Uterus (tissue), 4 donors: ENCODE measurements around the gene IL1F10. TPM values are rescaled to one million over a fixed set of nuclear protein-coding genes. Genes with fewer than 3 reads are reported as not detected.

Experiments
- DNase-seq, 2 donors: peaks; one replicate each; pipeline ENCODE4 v3.0.0-alpha.2; 2019 to 2020
- H3K27ac ChIP-seq, 2 donors: fragments of 200-600 bp; sonication (generic); 1 replicate in 1 of 2; 2 replicates in 1 of 2; pipeline ENCODE4 v1.5.1; 2016 to 2018
- H3K27me3 ChIP-seq, 2 donors: fragments of 200-600 bp; sonication (generic); one replicate each; pipeline ENCODE4 v1.5.1; 2018 to 2019; ENCODE audit warnings: control low read depth in 1 of 2
- H3K36me3 ChIP-seq, 2 donors: fragments of 200-600 bp; sonication (generic); one replicate each; pipeline ENCODE4 v1.5.1; 2019; ENCODE audit warnings: control low read depth in 1 of 2
- H3K4me1 ChIP-seq, 2 donors: fragments of 200-600 bp; sonication (generic); one replicate each; pipeline ENCODE4 v1.5.1; 2018 to 2019; ENCODE audit warnings: control low read depth in 1 of 2
- H3K4me3 ChIP-seq, 2 donors: fragments of 200-600 bp; sonication (generic); 1 replicate in 1 of 2; 2 replicates in 1 of 2; pipeline ENCODE4 v1.5.1; 2018 to 2019; ENCODE audit warnings: mild to moderate bottlenecking in 1 of 2
- H3K9me3 ChIP-seq, 2 donors: fragments of 200-600 bp; sonication (generic); one replicate each; pipeline ENCODE4 v1.5.1; 2019; ENCODE audit warnings: control low read depth in 1 of 2
- CTCF ChIP-seq, 4 experiments: fragments of 200-600 bp in 2 of 4; fragments of 450-650 bp in 2 of 4; sonication (generic) in 2 of 4; IDR thresholded peaks; one replicate each; pipeline ENCODE4 v1.5.1; 2016 to 2019; ENCODE audit warnings: antibody characterized with exemption in 4 of 4, mild to moderate bottlenecking in 2 of 4, moderate library complexity in 1 of 4
- POLR2A ChIP-seq, 2 donors: fragments of 450-650 bp; IDR thresholded peaks; one replicate each; pipeline ENCODE4 v1.6.1; 2016; ENCODE audit warnings: antibody characterized with exemption in 2 of 2, mild to moderate bottlenecking in 1 of 2, moderate library complexity in 1 of 2
- intact Hi-C: fragments of 100-400 bp; cut with DNase I; formaldehyde crosslinking; loops from one replicate; pipeline ENCODE4 v1.15.1; 2023; ENCODE audit warnings: low total_unique reads
- small RNA-seq: library from RNA; depleted of rRNA; stranded (forward); fragments of <200 nt; gene quantifications from one replicate; pipeline ENCODE3, GENCODE V24; 2016
- total RNA-seq, 4 donors: library from RNA; depleted of rRNA in 3 of 4; stranded (reverse); fragments of >200 nt in 3 of 4; gene quantifications; one replicate each; pipeline versions ENCODE4 v1.1.0 to v1.2.4, GENCODE V29; 2014 to 2023
- donor health status: DM: yes; HTN: yes; CAD: no.

IL1F10 gene
- total RNA-seq, 4 donors from 2014 or later, result not detected

GRCh38 chr2:113120861-113121260, 53.1 kb downstream of the IL1F10 start:
- intact Hi-C loops, result no loop called here
- H3K27me3 ChIP-seq, result no peaks in the 10 kb centered on the region
- H3K36me3 ChIP-seq, result no peaks in the 10 kb centered on the region
- TF ChIP-seq POLR2A (IDR thresholded peaks at IDR 0.05), result no peak
- TF ChIP-seq CTCF (IDR thresholded peaks at IDR 0.05), result no peak
- H3K9me3 ChIP-seq, result no peaks in the 10 kb centered on the region
- H3K4me3 ChIP-seq, result no peak overlapping the region
- H3K27ac ChIP-seq, result no peak overlapping the region
- DNase-seq, result no peak
- no peaks in the 10 kb centered on the region for H3K4me1 ChIP-seq

- no peaks in the 10 kb centered on the region for H3K27me3 ChIP-seq
- DNase-seq, result no peak
- H3K4me3 ChIP-seq, result no peak overlapping the region
- no peak for TF ChIP-seq CTCF (IDR thresholded peaks at IDR 0.05)
- no peak for TF ChIP-seq POLR2A (IDR thresholded peaks at IDR 0.05)
- no peaks in the 10 kb centered on the region for H3K9me3 ChIP-seq
- intact Hi-C loops, result no loop called here
- no peak overlapping the region for H3K27ac ChIP-seq
- H3K4me1 ChIP-seq, result no peaks in the 10 kb centered on the region
- H3K36me3 ChIP-seq, result no peaks in the 10 kb centered on the region
Observed at GRCh38 chr2:113122364-113122763, 54.6 kb downstream of the IL1F10 start.

- H3K27me3 ChIP-seq, result no peaks in the 10 kb centered on the region
- no peaks in the 10 kb centered on the region for H3K36me3 ChIP-seq
- DNase-seq, result no peak
- no peak overlapping the region for H3K4me3 ChIP-seq
- no peak for TF ChIP-seq CTCF (IDR thresholded peaks at IDR 0.05)
- TF ChIP-seq POLR2A (IDR thresholded peaks at IDR 0.05), result no peak
- intact Hi-C loops, result no loop called here
- H3K4me1 ChIP-seq, result no peaks in the 10 kb centered on the region
- no peaks in the 10 kb centered on the region for H3K9me3 ChIP-seq
- H3K27ac ChIP-seq, result no peak overlapping the region
Observed at GRCh38 chr2:113123726-113124125, 56.0 kb downstream of the IL1F10 start.

- no peaks in the 10 kb centered on the region for H3K36me3 ChIP-seq
- H3K4me3 ChIP-seq, result no peak overlapping the region
- no peaks in the 10 kb centered on the region for H3K4me1 ChIP-seq
- TF ChIP-seq POLR2A (IDR thresholded peaks at IDR 0.05), result no peak
- TF ChIP-seq CTCF (IDR thresholded peaks at IDR 0.05), result no peak
- H3K9me3 ChIP-seq, result no peaks in the 10 kb centered on the region
- no peak overlapping the region for H3K27ac ChIP-seq
- H3K27me3 ChIP-seq, result no peaks in the 10 kb centered on the region
- DNase-seq, result no peak
- intact Hi-C loops, result no loop called here
Observed at GRCh38 chr2:113124181-113124961, 56.6 kb downstream of the IL1F10 start.

Small RNA genes lying within 50 kb of the gene (small RNA-seq; reads per million reads assigned to genes)
- not detected for gene RNU6-1180P

Other genes with a start within 250 kb of the IL1F10 start
- under 1 TPM in 1 of 4 donors, not detected in 3; 0.26 TPM for gene IL1B, start 231.2 kb upstream of the IL1F10 start, total RNA-seq
- not detected for gene IL37, start 156.8 kb upstream of the IL1F10 start, total RNA-seq
- gene IL36G, start 90.0 kb upstream of the IL1F10 start, total RNA-seq, result not detected
- not detected for gene IL36A, start 62.5 kb upstream of the IL1F10 start, total RNA-seq
- gene IL36B, start 15.1 kb upstream of the IL1F10 start, total RNA-seq, result not detected
- gene IL36RN, start 8.8 kb upstream of the IL1F10 start, total RNA-seq, result not detected
- under 1 TPM in 1 of 4 donors, not detected in 3; 0.77 TPM for gene IL1RN, start 59.6 kb downstream of the IL1F10 start, total RNA-seq
- 10 to 100 TPM in 2 of 4 donors, 1 to 10 TPM in 2; 1.8 to 31.8 (median 7.6) TPM for gene PSD4, start 106.0 kb downstream of the IL1F10 start, total RNA-seq
- 10 to 100 TPM in 1 of 4 donors, 1 to 10 TPM in 3; 2.8 to 23.9 (median 6.0) TPM for gene PAX8, start 211.0 kb downstream of the IL1F10 start, total RNA-seq